GM19023 (cell line): ENCODE measurements around the gene TRAFD1.

Source experiments
- ATAC-seq: cut with Tn5 transposase; IDR thresholded peaks from one replicate; pipeline ENCODE4 v1.9.1; 2021; ENCODE audit warnings: mild to moderate bottlenecking, moderate library complexity; ENCODE audit not compliant: unreplicated experiment

The TRAFD1 gene

DNA sequence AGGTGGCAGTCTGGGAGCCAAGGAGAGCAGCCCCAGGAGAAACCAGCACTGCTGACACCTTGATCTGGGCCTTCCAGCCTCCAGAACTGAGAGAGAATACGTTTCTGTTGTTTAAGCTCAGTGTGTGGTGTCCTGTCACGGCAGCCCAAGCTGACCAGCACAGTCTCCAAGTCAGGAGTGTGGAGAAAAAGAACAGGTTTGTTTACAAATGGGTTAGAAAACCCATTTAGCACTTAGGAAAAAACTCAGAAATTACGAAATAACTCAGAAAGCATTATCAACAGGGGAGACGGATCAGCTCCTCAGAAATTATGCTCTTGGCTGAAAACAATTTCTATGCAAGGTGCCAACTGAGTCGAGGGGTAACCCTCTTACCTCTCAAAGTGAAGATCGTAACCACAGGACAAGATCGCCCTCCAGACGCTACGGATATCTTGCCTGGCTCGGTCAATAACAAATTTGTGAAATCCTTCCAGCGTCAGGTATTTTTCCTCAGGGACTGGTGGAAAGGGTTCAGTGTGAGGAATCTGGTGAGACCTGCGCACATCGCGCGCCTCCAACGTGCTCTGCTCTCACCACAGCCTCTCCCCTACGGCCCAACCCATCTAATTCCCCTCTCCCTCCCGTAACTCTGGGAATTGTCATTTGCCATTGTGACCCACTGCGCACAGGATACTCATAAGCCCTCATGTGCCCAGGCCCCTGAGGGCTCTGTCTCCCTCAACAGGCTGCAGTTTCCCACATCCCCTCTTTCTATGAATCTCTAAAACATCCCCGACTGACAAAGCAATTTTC is 50.2 kb downstream of the TRAFD1 start:
- ATAC-seq: no peak

DNA sequence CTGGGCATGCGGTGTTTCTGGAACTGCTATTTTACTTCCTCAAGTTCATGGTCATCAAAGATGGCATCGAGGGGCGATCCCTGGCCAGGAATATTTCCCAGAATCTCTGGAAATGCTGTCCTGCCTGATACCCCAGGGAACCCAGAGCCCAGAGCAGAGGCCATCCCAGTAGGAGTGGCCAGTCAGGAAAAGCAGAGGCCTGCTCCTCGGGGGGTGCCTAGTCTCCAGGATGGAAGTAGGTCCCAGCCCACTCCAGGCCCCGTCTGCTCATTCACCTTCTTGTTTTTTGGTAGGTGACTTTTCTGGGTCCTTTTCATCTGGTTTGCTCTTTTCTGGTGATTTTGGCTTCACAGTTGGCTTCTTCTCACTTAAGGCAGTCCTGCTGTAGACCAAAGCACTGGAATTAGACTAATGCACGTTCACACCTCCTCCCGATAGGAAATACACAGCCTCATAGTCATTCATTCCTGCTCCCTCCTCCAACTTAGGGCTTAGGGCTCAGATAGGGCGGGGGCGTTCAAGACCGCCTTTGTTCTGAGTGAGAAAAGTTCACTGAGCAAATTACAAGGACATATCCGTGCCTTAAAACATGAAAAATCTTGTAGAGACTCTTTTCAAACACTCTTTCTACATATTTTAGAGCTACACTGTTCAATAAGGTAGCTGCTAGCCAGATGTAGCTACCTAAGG is 51.1 kb downstream of the TRAFD1 start:
- no peak for ATAC-seq

GRCh38 chr12:112178796-112179195 is 53.4 kb downstream of the TRAFD1 start:
- ATAC-seq: no peak

DNA sequence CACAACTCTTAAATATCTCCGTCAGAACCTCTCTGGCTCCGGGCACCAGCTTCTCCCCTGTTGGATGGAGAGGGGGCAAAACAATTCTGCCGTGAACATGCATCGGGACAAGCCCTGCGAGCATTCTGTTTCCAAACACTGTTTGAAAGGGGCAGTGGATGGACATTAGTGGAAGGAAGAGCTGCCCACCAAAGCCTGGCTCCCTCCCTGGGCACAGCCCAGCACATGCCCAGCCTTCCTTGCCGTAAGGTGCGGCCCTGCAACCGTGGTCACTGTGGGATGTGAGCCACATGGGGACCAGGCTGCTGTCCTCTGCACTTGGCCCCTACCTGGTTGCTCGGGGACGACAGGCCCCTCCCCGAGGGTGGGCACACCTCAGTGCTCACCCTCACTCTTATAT is 54.0 kb downstream of the TRAFD1 start:
- no peak for ATAC-seq

DNA sequence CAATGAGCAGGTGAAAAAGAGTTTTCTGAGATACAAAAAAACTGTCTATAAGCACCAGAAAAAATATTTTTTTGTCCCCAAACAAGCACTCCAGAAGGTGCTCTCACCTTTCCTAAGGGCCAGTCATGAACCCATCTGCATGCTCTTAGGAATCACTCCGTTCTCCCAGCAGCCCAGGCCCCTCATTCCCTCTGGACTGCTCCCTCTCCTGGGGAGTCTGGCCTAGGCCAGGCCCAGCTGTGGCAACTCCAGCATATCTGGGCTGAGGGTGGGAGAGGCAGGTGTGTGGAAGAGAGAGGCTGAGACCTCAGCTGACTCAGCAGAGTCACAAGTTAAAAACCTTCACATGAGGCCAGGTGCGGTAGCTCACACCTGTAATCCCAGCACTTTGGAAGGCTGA is 54.6 kb downstream of the TRAFD1 start:
- ATAC-seq: no peak

DNA sequence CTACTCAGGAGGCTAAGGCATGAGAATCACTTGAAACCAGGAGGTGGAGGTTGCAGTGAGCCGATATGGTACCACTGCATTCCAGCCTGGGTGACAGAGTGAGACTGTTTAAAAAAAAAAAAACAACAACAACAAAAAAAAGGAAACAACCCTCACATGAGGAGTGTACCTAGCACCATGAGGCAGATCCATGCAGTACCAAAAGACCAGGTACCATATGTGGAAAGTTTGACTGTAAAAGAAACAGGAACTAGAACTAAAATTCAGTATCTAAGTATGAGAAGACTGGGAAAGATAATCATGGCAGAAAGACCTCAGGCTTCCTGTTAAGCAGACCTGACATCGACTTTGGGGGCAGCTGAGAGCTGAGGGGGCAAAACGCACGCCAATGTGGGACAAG is 55.1 kb downstream of the TRAFD1 start:
- no peak for ATAC-seq

DNA sequence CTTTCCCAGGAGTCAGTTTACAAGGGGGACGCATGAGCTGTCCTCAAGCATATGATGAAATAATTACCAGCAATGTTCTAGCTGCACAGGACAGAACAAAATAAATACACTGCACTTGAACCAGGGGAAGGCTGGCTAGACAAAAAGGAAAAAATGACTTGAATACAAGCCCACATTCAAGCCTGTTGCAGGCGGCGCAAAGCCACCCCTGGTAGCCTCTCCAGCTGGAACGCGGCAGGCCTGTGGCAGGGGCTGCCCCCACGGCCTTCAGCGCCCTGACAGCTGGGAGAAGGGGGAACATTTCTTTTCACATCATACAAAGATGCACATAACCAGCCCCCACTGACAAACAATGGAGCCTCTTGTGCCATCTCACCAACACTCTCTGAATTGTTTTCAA is 57.1 kb downstream of the TRAFD1 start:
- no peak for ATAC-seq

GRCh38 chr12:112183141-112184021 is 58.0 kb downstream of the TRAFD1 start:
- peak; percentile 43 for ATAC-seq

GRCh38 chr12:112184056-112184887 is 58.9 kb downstream of the TRAFD1 start:
- no peak for ATAC-seq

GRCh38 chr12:112185093-112185923 is 59.9 kb downstream of the TRAFD1 start:
- ATAC-seq: no peak

DNA sequence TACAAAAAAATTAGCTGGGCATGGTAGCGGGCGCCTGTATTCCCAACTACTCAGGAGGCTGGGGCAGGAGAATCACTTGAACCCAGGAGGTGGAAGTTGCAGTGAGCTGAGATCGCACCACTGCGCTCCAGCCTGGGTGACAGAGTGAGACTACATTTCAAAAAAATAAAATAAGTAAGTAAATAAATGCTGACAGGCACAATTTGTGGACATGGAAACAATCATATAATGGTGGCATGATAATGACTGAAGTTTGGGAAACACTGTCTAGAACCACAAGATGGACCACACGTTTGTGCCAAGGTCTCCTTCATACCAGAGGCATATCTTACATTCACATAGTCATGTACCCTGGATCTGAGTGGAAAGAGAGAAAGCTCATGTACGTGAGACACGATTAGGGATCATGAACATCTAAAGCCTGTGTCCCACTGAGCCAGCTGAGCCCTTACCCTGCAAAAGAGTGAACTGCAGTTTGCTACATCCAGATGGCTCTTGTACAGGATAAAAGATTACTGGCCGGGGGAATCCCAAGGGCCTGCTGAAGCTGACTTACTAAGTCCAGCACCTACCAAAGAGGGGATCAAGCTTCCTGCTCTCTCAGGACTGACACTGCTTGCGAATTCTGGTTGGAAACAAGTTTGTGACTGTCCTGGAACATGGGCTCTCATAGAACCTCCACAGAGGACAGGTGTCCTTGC is 62.9 kb downstream of the TRAFD1 start:
- no peak for ATAC-seq

DNA sequence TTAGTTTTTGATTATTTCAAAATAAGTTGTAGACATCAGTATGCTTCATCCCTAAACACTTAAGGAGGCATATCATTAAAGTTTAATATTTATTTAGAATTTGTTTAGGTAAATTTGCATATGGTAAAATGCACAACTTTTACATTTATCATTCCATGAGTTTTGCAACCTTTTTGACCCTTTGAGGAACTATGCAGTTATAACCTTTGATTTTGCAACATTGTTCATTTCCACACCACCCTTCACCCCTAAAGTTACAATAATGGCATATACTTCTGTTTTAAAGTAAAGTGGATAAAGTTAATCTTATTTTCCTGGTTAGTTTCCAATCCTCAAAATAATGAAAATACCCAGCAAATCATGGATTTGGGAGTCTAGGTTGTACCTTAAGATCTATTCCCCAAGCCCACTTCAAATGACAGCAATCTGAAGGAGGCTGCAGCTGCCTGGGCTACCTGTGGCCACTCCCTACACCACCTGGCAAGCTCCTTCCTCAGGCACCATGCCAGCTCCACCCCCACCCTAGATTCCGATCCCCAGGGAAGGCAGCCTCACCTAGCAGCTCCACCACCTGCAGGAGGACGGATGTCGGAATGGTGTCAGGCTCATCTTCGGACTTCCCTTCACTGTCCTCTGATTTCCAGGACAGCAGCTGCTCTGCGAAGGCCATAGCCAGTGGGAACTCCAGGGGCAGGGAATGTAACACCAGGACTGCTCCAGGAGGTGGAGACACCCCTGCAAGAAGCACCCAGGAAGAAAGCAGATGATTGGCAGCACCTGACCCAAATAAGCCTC is 65.1 kb downstream of the TRAFD1 start:
- ATAC-seq: no peak

- ATAC-seq: no peak
Measured at GRCh38 chr12:112191201-112191600, 65.8 kb downstream of the TRAFD1 start.

DNA sequence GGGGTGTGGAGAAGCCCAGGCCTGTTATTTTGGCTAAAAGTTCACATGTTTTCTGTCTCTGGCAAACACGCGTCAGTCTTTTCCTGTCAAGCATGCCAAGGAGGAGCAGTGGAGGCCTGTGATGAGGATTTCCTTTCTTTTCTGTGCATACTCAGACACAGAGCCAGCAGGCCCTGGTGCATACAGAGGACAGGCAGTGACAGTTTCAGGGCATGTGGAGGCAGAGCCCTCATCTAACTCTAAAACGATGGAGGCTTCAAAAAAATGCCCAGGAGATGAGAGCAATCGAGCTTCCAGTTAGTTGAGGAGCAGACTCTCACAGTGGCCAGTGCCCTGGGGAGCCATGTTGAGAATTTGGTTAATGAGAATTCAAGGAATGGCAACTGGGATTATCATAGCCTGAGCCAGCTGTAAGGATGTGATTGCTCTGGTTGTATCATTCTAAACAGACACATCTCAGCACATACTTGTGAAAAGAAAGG is 66.5 kb downstream of the TRAFD1 start:
- ATAC-seq: no peak

DNA sequence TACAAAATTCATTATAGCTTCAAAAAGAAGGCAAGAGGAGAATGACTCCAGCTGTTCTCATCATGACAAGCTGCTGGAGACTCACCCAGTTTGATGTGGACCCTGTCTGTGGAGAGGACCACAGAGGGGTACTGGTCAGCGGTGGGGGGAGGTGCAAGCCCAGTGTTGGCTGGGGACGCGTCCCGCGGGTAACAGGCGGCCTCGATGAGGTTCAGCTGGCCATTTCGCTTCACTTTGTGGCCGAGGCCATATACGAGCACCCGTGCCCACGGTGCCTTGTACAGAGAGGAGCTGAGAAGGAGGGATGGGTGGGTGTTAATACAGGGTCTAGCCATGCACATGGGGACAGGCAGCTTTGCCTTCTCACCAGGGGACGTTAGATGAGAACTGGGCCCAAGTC is 67.1 kb downstream of the TRAFD1 start:
- ATAC-seq: no peak

GRCh38 chr12:112194601-112195247 is 69.4 kb downstream of the TRAFD1 start:
- ATAC-seq: no peak

GRCh38 chr12:112196196-112196875 is 71.0 kb downstream of the TRAFD1 start:
- no peak for ATAC-seq
